K562 (cell line): ENCODE results near the gene GCC1. TPM values are rescaled to one million over a fixed set of nuclear protein-coding genes. Genes with fewer than 3 reads are reported as not detected.

Source experiments
- ATAC-seq: fragments of 200-7000 bp; cut with Tn5 transposase; 3 replicates; pipeline ENCODE4 v1.9.1; 2020; ENCODE audit warnings: moderate library complexity
- BruUV-seq: library from RNA; stranded (reverse); fragments of 400-500 nt; replicated peaks from 2 replicates; lab custom pipeline; 2021; lab: Mats Ljungman, UMichigan
- CTCF ChIA-PET: fragments of 300-600 bp; formaldehyde crosslinking; extraction: SDS; loops from one replicate; lab custom pipeline; 2021; ENCODE audit warnings: low intra/inter-chr PET ratio; lab: Yijun Ruan, JAX
- POLR2A ChIA-PET: fragments of 300-600, 350-650 bp; sonication (Branson Sonifier 250); formaldehyde crosslinking; extraction: SDS; loops from one replicate; lab custom pipeline; 2021; ENCODE audit warnings: antibody characterized with exemption, inconsistent platforms; lab: Yijun Ruan, JAX
- DNase-seq, 4 experiments: peaks; one replicate each; pipeline versions ENCODE4 v3.0.0 to v3.0.0-alpha.2; 2011 to 2018; ENCODE audit warnings: low spot score in 3 of 4, mixed read lengths in 3 of 4; ENCODE audit errors: extremely low read depth in 1 of 4
- FAIRE-seq: peaks from 2 replicates; lab custom pipeline; 2011; peaks lifted over from hg19 to GRCh38; lab: Jason Lieb, UNC
- H2AFZ ChIP-seq: 2 replicates; pipeline ENCODE4 v1.6.0; 2011; ENCODE audit warnings: low read depth, low read length, control low read depth, inconsistent platforms
- H3K27ac ChIP-seq: fragments of 200-600 bp; 3 replicates; pipeline ENCODE4 v1.8.0; 2011; ENCODE audit warnings: low read depth, mild to moderate bottlenecking, control low read depth, inconsistent platforms, low read length, moderate library complexity, mixed read lengths; ENCODE audit errors: extremely low read depth
- H3K27me3 ChIP-seq, 2 experiments: fragments of 300-600 bp in 1 of 2; 2 replicates in 1 of 2; 3 replicates in 1 of 2; pipeline versions ENCODE4 v1.6.0 to v1.8.0; 2011; ENCODE audit warnings: inconsistent platforms in 2 of 2, low read length in 2 of 2, mild to moderate bottlenecking in 1 of 2, mixed read lengths in 1 of 2, moderate library complexity in 1 of 2; ENCODE audit not compliant: control insufficient read depth in 2 of 2, insufficient read depth in 2 of 2
- H3K36me3 ChIP-seq: fragments of 300-600 bp; 3 replicates; pipeline ENCODE4 v1.8.0; 2011; ENCODE audit warnings: mild to moderate bottlenecking, low read length, inconsistent platforms; ENCODE audit not compliant: control insufficient read depth, insufficient read depth
- H3K4me1 ChIP-seq, 2 experiments: fragments of 200-600 bp in 1 of 2; replicated peaks in 1 of 2; 2 replicates in 1 of 2; 3 replicates in 1 of 2; pipeline versions ENCODE4 v1.5.1 to v1.8.0; 2011; ENCODE audit warnings: inconsistent platforms in 2 of 2, low read length in 2 of 2, mild to moderate bottlenecking in 1 of 2, mixed read lengths in 1 of 2, moderate library complexity in 1 of 2; ENCODE audit not compliant: control insufficient read depth in 2 of 2, insufficient read depth in 2 of 2
- H3K4me2 ChIP-seq: 2 replicates; pipeline ENCODE4 v1.6.1; 2011; ENCODE audit warnings: low read length, control low read depth, inconsistent platforms, mixed read lengths; ENCODE audit not compliant: insufficient read depth
- H3K4me3 ChIP-seq: fragments of 200-600 bp; sonication (generic), shearing (Covaris generic); 2 replicates; pipeline ENCODE4 v1.5.1; 2016; ENCODE audit warnings: control low read depth, inconsistent platforms
- H3K79me2 ChIP-seq: fragments of 200-600 bp; 3 replicates; pipeline ENCODE4 v1.8.0; 2011; ENCODE audit warnings: low read length, inconsistent platforms; ENCODE audit not compliant: control insufficient read depth, insufficient read depth
- H3K9ac ChIP-seq, 2 experiments: 2 replicates each; pipeline versions ENCODE4 v1.6.0 to v1.6.1; 2011; ENCODE audit warnings: low read depth in 2 of 2, low read length in 2 of 2, control low read depth in 1 of 2, inconsistent platforms in 1 of 2, mild to moderate bottlenecking in 1 of 2, mixed read lengths in 1 of 2; ENCODE audit not compliant: insufficient read depth in 1 of 2
- H3K9me1 ChIP-seq: one replicate; pipeline ENCODE4 v1.6.0; 2011; ENCODE audit warnings: inconsistent platforms, mild to moderate bottlenecking, low read length, moderate library complexity; ENCODE audit not compliant: control insufficient read depth, insufficient read depth
- H3K9me3 ChIP-seq: replicated peaks from 2 replicates; pipeline ENCODE4 v1.5.1; 2011; ENCODE audit warnings: low read depth, low read length, inconsistent platforms; ENCODE audit not compliant: control insufficient read depth, insufficient read depth
- H4K20me1 ChIP-seq: replicated peaks from 2 replicates; pipeline ENCODE4 v1.6.1; 2011; ENCODE audit warnings: low read length, inconsistent platforms, mixed read lengths; ENCODE audit not compliant: control insufficient read depth, insufficient read depth
- CHD4 ChIP-seq: fragments of 200-600 bp; sonication (generic); IDR thresholded peaks from 3 replicates; pipeline ENCODE4 v1.6.1; 2012; ENCODE audit warnings: low read depth, mild to moderate bottlenecking, mixed read lengths, low read length, inconsistent platforms; ENCODE audit not compliant: insufficient read depth, insufficient replicate concordance, poor library complexity, severe bottlenecking
- MCM7 ChIP-seq, 2 experiments: fragments of 450-650 bp; IDR thresholded peaks; 2 replicates each; pipeline ENCODE4 v1.6.1; 2016 to 2018
- RBM25 ChIP-seq: fragments of 200-400 bp; formaldehyde crosslinking; IDR thresholded peaks from 2 replicates; pipeline ENCODE4 v1.6.1; 2018; ENCODE audit warnings: low read length, low read depth, moderate library complexity; ENCODE audit not compliant: severe bottlenecking
- TAL1 ChIP-seq: fragments of 450-650 bp; IDR thresholded peaks from 2 replicates; pipeline ENCODE4 v1.6.1; 2016; ENCODE audit warnings: mild to moderate bottlenecking
- ZBTB8A ChIP-seq: fragments of 450-650 bp; IDR thresholded peaks from 2 replicates; pipeline ENCODE4 v1.6.1; 2018; ENCODE audit warnings: mild to moderate bottlenecking, moderate library complexity; ENCODE audit not compliant: partially characterized antibody
- ZNF277 ChIP-seq: fragments of 250-450 bp; sonication (Bioruptor Pico); IDR thresholded peaks from 2 replicates; pipeline ENCODE4 v1.8.0; 2022; ENCODE audit warnings: inconsistent platforms, mild to moderate bottlenecking, moderate library complexity, borderline replicate concordance
- ZNF431 ChIP-seq: sonication (generic); formaldehyde crosslinking; IDR thresholded peaks from 2 replicates; pipeline ENCODE4 v1.8.0; 2022; ENCODE audit warnings: mild to moderate bottlenecking, missing genetic modification reagents
- ZNF561 ChIP-seq: fragments of 450-650 bp; formaldehyde crosslinking; conservative IDR thresholded peaks from 2 replicates; pipeline ENCODE4 v1.4.0; 2020; ENCODE audit warnings: mild to moderate bottlenecking, moderate library complexity
- ZNF699 ChIP-seq: fragments of 250-450 bp; sonication (Bioruptor Pico); IDR thresholded peaks from 2 replicates; pipeline ENCODE4 v1.8.0; 2021; ENCODE audit warnings: mild to moderate bottlenecking, moderate library complexity; ENCODE audit not compliant: insufficient replicate concordance
- WGBS: fragments of 100-300 bp; shearing (Covaris generic); methylation state at CpG from one replicate; pipeline ENCODE4 v1.1.6; 2016; ENCODE audit warnings: low coverage, mixed read lengths; ENCODE audit not compliant: insufficient coverage; ENCODE audit errors: missing lambda C conversion rate; 5-methylcytosine and 5-hydroxymethylcytosine counted together
- in situ Hi-C: fragments of 300-500 bp; cut with MboI; formaldehyde crosslinking; loops from 4 replicates; pipeline ENCODE4 v1.15.0; 2018; ENCODE audit warnings: inconsistent platforms, mixed read lengths
- intact Hi-C: fragments of 100-400 bp; cut with micrococcal nuclease; formaldehyde crosslinking; loops from 2 replicates; pipeline ENCODE4 v1.14.2; 2022
- polyA plus RNA-seq, 8 experiments: library from polyadenylated mRNA; depleted of rRNA in 4 of 8; stranded (reverse) in 5 of 8; unstranded in 3 of 8; fragments of >200 nt; fragmentation: Nextera tagmentation in 2 of 8; fragmentation: Illumina TruSeq in 1 of 8; extraction: Ambion mirVana in 2 of 8; extraction: Trizol in 1 of 8; gene quantifications; 2 replicates each; pipeline versions ENCODE4 v1.2.1 to v1.2.3, GENCODE V29; 2011 to 2014; ENCODE audit warnings: inconsistent platforms in 1 of 8, missing spikeins in 1 of 8
- total RNA-seq, 7 experiments: library from RNA; depleted of rRNA in 6 of 7; stranded (reverse); fragments of >200 nt in 6 of 7; fragmentation: Illumina TruSeq in 2 of 7; extraction: Trizol in 2 of 7; gene quantifications; 2 replicates each; pipeline versions ENCODE4 v1.2.1 to v1.2.3, GENCODE V29; 2011 to 2021; ENCODE audit warnings: low replicate concordance in 1 of 7

GCC1 gene
- total and polyA plus RNA-seq, 9 of the 15 experiments (the other 6 are each of a cell fraction or from before 2014, with no cell fraction given): 1.9 to 19.8 (median 10.9) TPM

GRCh38 chr7:127578711-127579275 is 6.6 kb downstream of the GCC1 start:
- ChIA-PET POLR2A (interaction anchor here (0.5 to 2.0 kb wide), 5 partner anchors 10 to 376 kb away, joined by 3 to 7 read pairs (median 3); no protein-coding TSS in a partner anchor), CTCF (no interaction called here)
- TF ChIP-seq RBM25 (no peak), ZNF277 (no peak), ZNF561 (CRISPR knock-in tag) (no peak), TAL1 (no peak), CHD4 (no peak), MCM7 (IDR thresholded peaks at IDR 0.05) (no peak), ZBTB8A (no peak), ZNF431 (CRISPR knock-in tag) (no peak), ZNF699 (CRISPR knock-in tag) (no peak)
- Histone ChIP-seq H4K20me1 (peaks cover 18% of the 10 kb centered on the region; the same call in 1 of the 2 replicates), H3K4me2 (no peak overlapping the region), H3K36me3 (peaks cover 39% of the 10 kb centered on the region), H3K27ac (no peak overlapping the region), H2AFZ (no peak overlapping the region), H3K27me3 (no peaks in the 10 kb centered on the region), H3K9me1 (peaks cover 1% of the 10 kb centered on the region), H3K79me2 (peaks cover 4% of the 10 kb centered on the region; the same call in 1 of the 3 replicates), H3K9me3 (no peaks in the 10 kb centered on the region), H3K4me3 (no peak overlapping the region), H3K4me1 (peaks cover 5 to 9% of the 10 kb centered on the region in 2 experiments; a peak in 4 of 5 replicates), H3K9ac (no peak overlapping the region)
- ATAC-seq: no peak
- no TSS peak for BruUV-seq
- intact Hi-C loops (no loop called here), in situ Hi-C loops (no loop called here)
- no peak for FAIRE-seq
- no peak for DNase-seq
- 72% methylated on average over 4 of the region's 4 CpGs for WGBS
